ENCODE data around the gene EIF5. TPM values are rescaled to one million over a fixed set of nuclear protein-coding genes. Genes with fewer than 3 reads are reported as not detected.

EIF5 gene
- total RNA-seq, 1 donor from 2014 or later, result 258 TPM

- Mint-ChIP-seq H3K27me3 (peaks cover 8% of the 10 kb centered on the region), H3K27ac (no peak overlapping the region), H3K9me3 (no peaks in the 10 kb centered on the region), H3K36me3 (ENCODE audit: low read depth) (no peaks in the 10 kb centered on the region), H3K4me3 (no peak overlapping the region), H3K4me1 (peaks cover 13% of the 10 kb centered on the region)
- intact Hi-C loops (cut with micrococcal nuclease), result no loop called here
- no peak for DNase-seq
Measured at GRCh38 chr14:103380719-103381377, 46.8 kb downstream of the EIF5 start.

- H3K27ac Mint-ChIP-seq, result no peak overlapping the region
- no peaks in the 10 kb centered on the region for H3K9me3 Mint-ChIP-seq
- peaks cover 18% of the 10 kb centered on the region for H3K4me1 Mint-ChIP-seq
- intact Hi-C loops (cut with micrococcal nuclease), result no loop called here
- H3K4me3 Mint-ChIP-seq, result no peak overlapping the region
- peaks cover 8% of the 10 kb centered on the region for H3K27me3 Mint-ChIP-seq
- DNase-seq, result no peak
- H3K36me3 Mint-ChIP-seq (ENCODE audit: low read depth), result peaks cover 6% of the 10 kb centered on the region
Measured at GRCh38 chr14:103382376-103382775, 48.3 kb downstream of the EIF5 start.

GRCh38 chr14:103384450-103385151, 50.6 kb downstream of the EIF5 start:
- H3K4me1 Mint-ChIP-seq, result peaks cover 31% of the 10 kb centered on the region
- H3K9me3 Mint-ChIP-seq, result no peaks in the 10 kb centered on the region

GRCh38 chr14:103385152-103385928, 51.3 kb downstream of the EIF5 start, which contains the start of gene MARK3:
Gene MARK3, plus strand, starts transcription at chr14:103385415. Its CDS starts 615 bp downstream, at chr14:103386030.
- peak; percentile 99 for DNase-seq
- H3K4me3 Mint-ChIP-seq, result peak within 1 kb of the TSS; percentile 94
- peaks cover 6% of the 10 kb centered on the region for H3K36me3 Mint-ChIP-seq (ENCODE audit: low read depth)
- H3K9me3 Mint-ChIP-seq, result no peaks in the 10 kb centered on the region
- intact Hi-C loops (cut with micrococcal nuclease), result loop anchor here (1.0 kb wide), 1 partner anchor 51 kb away; the partner anchor contains the start of gene EIF5
- peak within 1 kb of the TSS; percentile 96 for H3K27ac Mint-ChIP-seq
- peaks cover 33% of the 10 kb centered on the region for H3K4me1 Mint-ChIP-seq
- peaks cover 6% of the 10 kb centered on the region for H3K27me3 Mint-ChIP-seq

More at GRCh38 chr14:103384450-103385151, 50.6 kb downstream of the EIF5 start:
- Mint-ChIP-seq H3K27ac (peak overlapping the region; percentile 91), H3K36me3 (ENCODE audit: low read depth) (peaks cover 6% of the 10 kb centered on the region), H3K4me3 (peak overlapping the region; percentile 94), H3K27me3 (peaks cover 6% of the 10 kb centered on the region)
- intact Hi-C loops (cut with micrococcal nuclease), result loop anchor here (1.0 kb wide), 1 partner anchor 50 kb away; the partner anchor contains the start of gene EIF5
- peak; percentile 61 for DNase-seq

GRCh38 chr14:103385929-103386712, 52.1 kb downstream of the EIF5 start:
- intact Hi-C loops (cut with micrococcal nuclease), result loop anchor here (1.0 to 2.0 kb wide), 2 partner anchors 15 to 52 kb away; partner anchors contain the start of gene EIF5
- H3K36me3 Mint-ChIP-seq (ENCODE audit: low read depth), result peaks cover 6% of the 10 kb centered on the region
- no peaks in the 10 kb centered on the region for H3K9me3 Mint-ChIP-seq
- H3K4me3 Mint-ChIP-seq, result peak overlapping the region; percentile 94
- H3K27me3 Mint-ChIP-seq, result peaks cover 4% of the 10 kb centered on the region
- H3K27ac Mint-ChIP-seq, result peak overlapping the region; percentile 96
- H3K4me1 Mint-ChIP-seq, result peaks cover 35% of the 10 kb centered on the region
- DNase-seq, result peak; percentile 82

GRCh38 chr14:103386713-103387329, 52.8 kb downstream of the EIF5 start:
- H3K36me3 Mint-ChIP-seq (ENCODE audit: low read depth), result peaks cover 6% of the 10 kb centered on the region
- intact Hi-C loops (cut with micrococcal nuclease), result loop anchor here (2.0 kb wide), 1 partner anchor 14 kb away; no protein-coding TSS in a partner anchor
- no peaks in the 10 kb centered on the region for H3K27me3 Mint-ChIP-seq
- peaks cover 35% of the 10 kb centered on the region for H3K4me1 Mint-ChIP-seq
- H3K27ac Mint-ChIP-seq, result peak overlapping the region; percentile 96
- peak; percentile 64 for DNase-seq
- H3K9me3 Mint-ChIP-seq, result no peaks in the 10 kb centered on the region
- H3K4me3 Mint-ChIP-seq, result peak overlapping the region; percentile 94

- H3K27ac Mint-ChIP-seq, result no peak overlapping the region
- peak overlapping the region; percentile 10 for H3K4me3 Mint-ChIP-seq
- peaks cover 27% of the 10 kb centered on the region for H3K4me1 Mint-ChIP-seq
- H3K36me3 Mint-ChIP-seq (ENCODE audit: low read depth), result peaks cover 6% of the 10 kb centered on the region
- intact Hi-C loops (cut with micrococcal nuclease), result no loop called here
- no peaks in the 10 kb centered on the region for H3K27me3 Mint-ChIP-seq
- no peaks in the 10 kb centered on the region for H3K9me3 Mint-ChIP-seq
- DNase-seq, result no peak
Measured at GRCh38 chr14:103388664-103389063, 54.6 kb downstream of the EIF5 start.

- H3K4me1 Mint-ChIP-seq, result peaks cover 38% of the 10 kb centered on the region
- intact Hi-C loops (cut with micrococcal nuclease), result loop anchor here (5.0 to 10.0 kb wide), 2 partner anchors 42 to 84 kb away; no protein-coding TSS in a partner anchor
- no peak for DNase-seq
- no peaks in the 10 kb centered on the region for H3K27me3 Mint-ChIP-seq
- H3K27ac Mint-ChIP-seq, result no peak overlapping the region
- H3K9me3 Mint-ChIP-seq, result no peaks in the 10 kb centered on the region
- H3K4me3 Mint-ChIP-seq, result no peak overlapping the region
- H3K36me3 Mint-ChIP-seq (ENCODE audit: low read depth), result peaks cover 7% of the 10 kb centered on the region
Measured at GRCh38 chr14:103390605-103391004, 56.6 kb downstream of the EIF5 start.

- Mint-ChIP-seq H3K27me3 (no peaks in the 10 kb centered on the region), H3K36me3 (ENCODE audit: low read depth) (peaks cover 7% of the 10 kb centered on the region), H3K4me3 (no peak overlapping the region), H3K9me3 (no peaks in the 10 kb centered on the region), H3K4me1 (peaks cover 42% of the 10 kb centered on the region), H3K27ac (no peak overlapping the region)
- DNase-seq, result peak; percentile 81
- intact Hi-C loops (cut with micrococcal nuclease), result loop anchor here (5.0 to 10.0 kb wide), 2 partner anchors 41 to 84 kb away; no protein-coding TSS in a partner anchor
Measured at GRCh38 chr14:103391048-103391447, 57.0 kb downstream of the EIF5 start.

- intact Hi-C loops (cut with micrococcal nuclease), result loop anchor here (5.0 to 10.0 kb wide), 2 partner anchors 40 to 83 kb away; no protein-coding TSS in a partner anchor
- H3K27ac Mint-ChIP-seq, result no peak overlapping the region
- no peaks in the 10 kb centered on the region for H3K27me3 Mint-ChIP-seq
- no peak for DNase-seq
- H3K4me3 Mint-ChIP-seq, result no peak overlapping the region
- H3K4me1 Mint-ChIP-seq, result peaks cover 44% of the 10 kb centered on the region
- peaks cover 2% of the 10 kb centered on the region for H3K36me3 Mint-ChIP-seq (ENCODE audit: low read depth)
- H3K9me3 Mint-ChIP-seq, result no peaks in the 10 kb centered on the region
Measured at GRCh38 chr14:103392106-103392505, 58.1 kb downstream of the EIF5 start.

GRCh38 chr14:103392572-103392971, 58.5 kb downstream of the EIF5 start:
- H3K27ac Mint-ChIP-seq, result no peak overlapping the region
- peaks cover 42% of the 10 kb centered on the region for H3K4me1 Mint-ChIP-seq
- H3K4me3 Mint-ChIP-seq, result no peak overlapping the region
- H3K36me3 Mint-ChIP-seq (ENCODE audit: low read depth), result peaks cover 1% of the 10 kb centered on the region
- H3K9me3 Mint-ChIP-seq, result no peaks in the 10 kb centered on the region
- intact Hi-C loops (cut with micrococcal nuclease), result loop anchor here (5.0 to 10.0 kb wide), 2 partner anchors 40 to 82 kb away; no protein-coding TSS in a partner anchor
- no peaks in the 10 kb centered on the region for H3K27me3 Mint-ChIP-seq
- no peak for DNase-seq

- H3K4me1 Mint-ChIP-seq, result peaks cover 42% of the 10 kb centered on the region
- no peaks in the 10 kb centered on the region for H3K27me3 Mint-ChIP-seq
- peaks cover 1% of the 10 kb centered on the region for H3K36me3 Mint-ChIP-seq (ENCODE audit: low read depth)
- no peaks in the 10 kb centered on the region for H3K9me3 Mint-ChIP-seq
- H3K4me3 Mint-ChIP-seq, result no peak overlapping the region
- H3K27ac Mint-ChIP-seq, result no peak overlapping the region
- intact Hi-C loops (cut with micrococcal nuclease), result loop anchor here (5.0 to 10.0 kb wide), 2 partner anchors 39 to 82 kb away; no protein-coding TSS in a partner anchor
- no peak for DNase-seq
Measured at GRCh38 chr14:103393070-103393469, 59.0 kb downstream of the EIF5 start.
